ENCODE measurements around the gene RWDD4.

The RWDD4 gene

GRCh38 chr4:183659029-183659871 is at the start of gene RWDD4, which contains the start of gene TRAPPC11:
Gene RWDD4 (minus strand): TSS chr4:183659185. CDS start chr4:183658952, 233 bp downstream.
Gene TRAPPC11 (plus strand): TSS chr4:183659293. CDS start chr4:183663868, 4,575 bp downstream.
- peak; percentile 86 to 92 for DNase-seq (ENCODE audit: low read depth in 1 of 2, low spot score in 1 of 2)

GRCh38 chr4:183702492-183702891 is 43.5 kb upstream of the RWDD4 start:
- no peak for DNase-seq (ENCODE audit: low read depth in 1 of 2, low spot score in 1 of 2)

- DNase-seq (ENCODE audit: low read depth in 1 of 2, low spot score in 1 of 2): no peak
Measured at GRCh38 chr4:183700407-183700806, 41.4 kb upstream of the RWDD4 start.

GRCh38 chr4:183698909-183699308 is 39.9 kb upstream of the RWDD4 start:
- DNase-seq (ENCODE audit: low read depth in 1 of 2, low spot score in 1 of 2): no peak

- no peak for DNase-seq (ENCODE audit: low read depth in 1 of 2, low spot score in 1 of 2)
Measured at GRCh38 chr4:183691897-183692296, 32.9 kb upstream of the RWDD4 start.

- no peak for DNase-seq (ENCODE audit: low read depth in 1 of 2, low spot score in 1 of 2)
Measured at GRCh38 chr4:183691006-183691405, 32.0 kb upstream of the RWDD4 start.

GRCh38 chr4:183688216-183688615 is 29.2 kb upstream of the RWDD4 start:
- no peak for DNase-seq (ENCODE audit: low read depth in 1 of 2, low spot score in 1 of 2)

- DNase-seq (ENCODE audit: low read depth in 1 of 2, low spot score in 1 of 2): no peak
Measured at GRCh38 chr4:183686461-183686860, 27.5 kb upstream of the RWDD4 start.

- no peak for DNase-seq (ENCODE audit: low read depth in 1 of 2, low spot score in 1 of 2)
Measured at GRCh38 chr4:183681119-183681518, 22.1 kb upstream of the RWDD4 start.

GRCh38 chr4:183675625-183676024 is 16.6 kb upstream of the RWDD4 start:
- DNase-seq (ENCODE audit: low read depth in 1 of 2, low spot score in 1 of 2): no peak

- DNase-seq (ENCODE audit: low read depth in 1 of 2, low spot score in 1 of 2): no peak
Measured at GRCh38 chr4:183674153-183674552, 15.2 kb upstream of the RWDD4 start.

- DNase-seq (ENCODE audit: low read depth in 1 of 2, low spot score in 1 of 2): no peak
Measured at GRCh38 chr4:183670960-183671555, 12.1 kb upstream of the RWDD4 start.

GRCh38 chr4:183670251-183670650 is 11.3 kb upstream of the RWDD4 start:
- DNase-seq (ENCODE audit: low read depth in 1 of 2, low spot score in 1 of 2): no peak

GRCh38 chr4:183666088-183666487 is 7.1 kb upstream of the RWDD4 start:
- no peak for DNase-seq (ENCODE audit: low read depth in 1 of 2, low spot score in 1 of 2)

- DNase-seq (ENCODE audit: low read depth in 1 of 2, low spot score in 1 of 2): no peak
Measured at GRCh38 chr4:183659872-183660242, 872 bp upstream of the RWDD4 start.

GRCh38 chr4:183658362-183659028 is 490 bp downstream of the RWDD4 start:
- DNase-seq (ENCODE audit: low read depth in 1 of 2, low spot score in 1 of 2): no peak

- no peak for DNase-seq (ENCODE audit: low read depth in 1 of 2, low spot score in 1 of 2)
Measured at GRCh38 chr4:183657564-183657963, 1.4 kb downstream of the RWDD4 start.

- DNase-seq (ENCODE audit: low read depth in 1 of 2, low spot score in 1 of 2): no peak
Measured at GRCh38 chr4:183645326-183645725, 13.7 kb downstream of the RWDD4 start.

GRCh38 chr4:183639291-183639690 is 19.7 kb downstream of the RWDD4 start:
- DNase-seq (ENCODE audit: low read depth in 1 of 2, low spot score in 1 of 2): no peak

GRCh38 chr4:183638436-183638835 is 20.5 kb downstream of the RWDD4 start:
- DNase-seq (ENCODE audit: low read depth in 1 of 2, low spot score in 1 of 2): no peak

GRCh38 chr4:183637461-183637860 is 21.5 kb downstream of the RWDD4 start:
- DNase-seq (ENCODE audit: low read depth in 1 of 2, low spot score in 1 of 2): no peak

GRCh38 chr4:183636923-183637322 is 22.1 kb downstream of the RWDD4 start:
- no peak for DNase-seq (ENCODE audit: low read depth in 1 of 2, low spot score in 1 of 2)
